ENCODE data around the gene VHLL.

Gene VHLL

DNA sequence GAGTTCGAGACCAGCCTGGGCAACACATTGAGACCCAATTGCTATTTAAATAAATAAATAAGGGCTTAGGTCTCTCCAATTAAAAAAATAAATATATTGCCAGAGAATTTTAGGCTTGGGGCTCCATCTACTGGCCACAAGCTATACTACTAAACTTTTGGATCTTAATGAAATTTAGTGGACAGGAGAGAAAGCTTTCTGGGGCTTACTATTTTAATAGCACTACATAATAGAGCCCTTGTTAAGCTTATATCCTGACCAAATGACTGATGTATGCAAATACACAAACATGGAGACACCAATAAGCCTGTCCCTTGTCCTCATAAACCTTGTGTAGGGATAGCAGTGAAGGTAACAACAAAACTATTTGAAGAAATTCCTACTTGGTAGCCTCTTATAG, 20.6 kb upstream of the VHLL start:
- TF ChIP-seq, protein P1, sequence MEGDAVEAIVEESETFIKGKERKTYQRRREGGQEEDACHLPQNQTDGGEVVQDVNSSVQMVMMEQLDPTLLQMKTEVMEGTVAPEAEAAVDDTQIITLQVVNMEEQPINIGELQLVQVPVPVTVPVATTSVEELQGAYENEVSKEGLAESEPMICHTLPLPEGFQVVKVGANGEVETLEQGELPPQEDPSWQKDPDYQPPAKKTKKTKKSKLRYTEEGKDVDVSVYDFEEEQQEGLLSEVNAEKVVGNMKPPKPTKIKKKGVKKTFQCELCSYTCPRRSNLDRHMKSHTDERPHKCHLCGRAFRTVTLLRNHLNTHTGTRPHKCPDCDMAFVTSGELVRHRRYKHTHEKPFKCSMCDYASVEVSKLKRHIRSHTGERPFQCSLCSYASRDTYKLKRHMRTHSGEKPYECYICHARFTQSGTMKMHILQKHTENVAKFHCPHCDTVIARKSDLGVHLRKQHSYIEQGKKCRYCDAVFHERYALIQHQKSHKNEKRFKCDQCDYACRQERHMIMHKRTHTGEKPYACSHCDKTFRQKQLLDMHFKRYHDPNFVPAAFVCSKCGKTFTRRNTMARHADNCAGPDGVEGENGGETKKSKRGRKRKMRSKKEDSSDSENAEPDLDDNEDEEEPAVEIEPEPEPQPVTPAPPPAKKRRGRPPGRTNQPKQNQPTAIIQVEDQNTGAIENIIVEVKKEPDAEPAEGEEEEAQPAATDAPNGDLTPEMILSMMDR (IDR thresholded peaks at IDR 0.05; ENCODE audit: low read depth, low read length): no peak
- Histone ChIP-seq H3K4me3 (ENCODE audit: low read depth, low read length) (no peak overlapping the region), H3K27ac (no peak overlapping the region), H3K36me3 (peaks cover 99% of the 10 kb centered on the region), H3K9me3 (ENCODE audit: severe bottlenecking) (no peaks in the 10 kb centered on the region), H3K27me3 (ENCODE audit: insufficient read depth, low read depth, severe bottlenecking) (no peaks in the 10 kb centered on the region)
- DNase-seq: no peak

- Histone ChIP-seq H3K36me3 (peaks cover 99% of the 10 kb centered on the region), H3K9me3 (ENCODE audit: severe bottlenecking) (no peaks in the 10 kb centered on the region), H3K27me3 (ENCODE audit: insufficient read depth, low read depth, severe bottlenecking) (no peaks in the 10 kb centered on the region), H3K4me3 (ENCODE audit: low read depth, low read length) (no peak overlapping the region), H3K27ac (no peak overlapping the region)
- DNase-seq: no peak
- TF ChIP-seq, protein P1 (IDR thresholded peaks at IDR 0.05; ENCODE audit: low read depth, low read length): no peak
Measured at GRCh38 chr1:156316909-156317308, 17.8 kb upstream of the VHLL start.

DNA sequence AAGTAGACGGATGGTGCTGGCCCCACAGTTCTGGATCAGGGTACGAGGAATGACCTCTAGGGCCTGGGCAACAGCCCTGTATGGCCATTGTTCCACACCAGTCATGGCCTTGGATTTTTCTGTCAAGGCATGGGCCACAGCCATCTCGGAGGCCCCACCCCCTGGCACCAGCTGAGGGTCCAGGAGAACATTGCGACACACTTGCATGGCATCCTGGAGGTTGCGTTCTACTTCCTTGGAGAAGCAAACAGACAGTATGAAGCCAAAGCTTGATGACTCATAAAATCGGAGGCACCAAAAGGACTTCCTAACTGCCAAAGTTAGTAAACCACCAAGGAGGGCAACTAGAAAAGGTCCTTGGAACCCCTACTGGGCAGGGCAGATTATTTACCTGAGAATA, 11.9 kb upstream of the VHLL start:
- H3K9me3 ChIP-seq (ENCODE audit: severe bottlenecking): no peaks in the 10 kb centered on the region
- H3K27ac ChIP-seq: no peak overlapping the region
- H3K27me3 ChIP-seq (ENCODE audit: insufficient read depth, low read depth, severe bottlenecking): no peaks in the 10 kb centered on the region
- no peak overlapping the region for H3K4me3 ChIP-seq (ENCODE audit: low read depth, low read length)
- H3K36me3 ChIP-seq: peaks cover 99% of the 10 kb centered on the region
- DNase-seq: no peak
- TF ChIP-seq, protein P1 (IDR thresholded peaks at IDR 0.05; ENCODE audit: low read depth, low read length): no peak

DNA sequence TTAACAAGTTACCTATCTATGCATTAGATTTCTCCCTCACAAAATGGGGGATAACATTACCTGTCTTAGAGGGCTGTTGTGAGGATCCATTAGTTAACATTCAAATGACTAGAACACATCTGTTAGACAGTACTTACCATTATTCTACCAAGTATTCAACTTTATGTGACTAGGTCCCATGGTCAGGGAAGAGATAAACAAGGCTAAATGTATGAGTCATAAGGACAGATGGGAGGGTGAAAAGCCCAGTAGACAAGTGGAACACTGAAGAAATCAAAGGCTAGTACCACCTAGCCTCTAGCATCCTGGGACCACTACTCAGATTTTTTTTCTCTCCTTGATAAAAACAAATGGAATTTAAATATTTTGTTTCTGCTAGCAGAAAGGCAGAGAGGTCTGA, 9.0 kb upstream of the VHLL start:
- Histone ChIP-seq H3K27ac (no peak overlapping the region), H3K27me3 (ENCODE audit: insufficient read depth, low read depth, severe bottlenecking) (no peaks in the 10 kb centered on the region), H3K36me3 (peaks cover 93% of the 10 kb centered on the region), H3K9me3 (ENCODE audit: severe bottlenecking) (no peaks in the 10 kb centered on the region), H3K4me3 (ENCODE audit: low read depth, low read length) (no peak overlapping the region)
- TF ChIP-seq, protein P1 (IDR thresholded peaks at IDR 0.05; ENCODE audit: low read depth, low read length): no peak
- no peak for DNase-seq

DNA sequence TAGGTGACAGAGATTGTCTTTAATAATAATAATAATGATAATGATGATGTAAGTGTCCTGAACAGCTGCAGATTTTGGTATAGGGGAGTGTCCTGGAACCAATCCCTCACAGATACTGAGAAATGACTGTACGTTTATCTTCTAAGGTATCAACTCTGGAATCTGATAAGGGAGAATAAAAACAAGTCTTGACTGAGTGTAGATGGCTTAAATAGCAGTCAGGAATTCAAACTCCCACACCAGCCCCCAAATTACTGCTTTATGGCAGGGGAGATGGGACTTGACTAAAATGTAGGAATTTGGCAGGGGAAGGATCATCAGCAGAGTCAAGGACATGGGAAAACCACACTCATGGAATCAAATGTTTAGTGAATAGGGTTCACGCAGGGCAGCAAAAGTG, 6.1 kb upstream of the VHLL start:
- DNase-seq: no peak
- TF ChIP-seq, protein P1 (IDR thresholded peaks at IDR 0.05; ENCODE audit: low read depth, low read length): no peak
- Histone ChIP-seq H3K4me3 (ENCODE audit: low read depth, low read length) (no peak overlapping the region), H3K27me3 (ENCODE audit: insufficient read depth, low read depth, severe bottlenecking) (no peaks in the 10 kb centered on the region), H3K9me3 (ENCODE audit: severe bottlenecking) (no peaks in the 10 kb centered on the region), H3K27ac (no peak overlapping the region), H3K36me3 (peaks cover 70% of the 10 kb centered on the region)

- no peak overlapping the region for H3K27ac ChIP-seq
- H3K27me3 ChIP-seq (ENCODE audit: insufficient read depth, low read depth, severe bottlenecking): no peaks in the 10 kb centered on the region
- H3K36me3 ChIP-seq: peaks cover 54% of the 10 kb centered on the region
- no peak for DNase-seq
- H3K4me3 ChIP-seq (ENCODE audit: low read depth, low read length): no peak overlapping the region
- no peaks in the 10 kb centered on the region for H3K9me3 ChIP-seq (ENCODE audit: severe bottlenecking)
- TF ChIP-seq, protein P1 (IDR thresholded peaks at IDR 0.05; ENCODE audit: low read depth, low read length): no peak
Measured at GRCh38 chr1:156303241-156303640, 4.1 kb upstream of the VHLL start.

Data from WERI-Rb-1 (cell line).